Keratinocyte (primary cell): ENCODE measurements around the gene NAA11.

Source experiments
- EZH2 ChIP-seq: IDR thresholded peaks from one replicate; pipeline ENCODE4 v1.6.1; 2012; ENCODE audit warnings: inconsistent platforms, mild to moderate bottlenecking, low read length, moderate library complexity
- TF ChIP-seq, protein P1 (sequence below), 3 experiments: IDR thresholded peaks in 1 of 3; conservative IDR thresholded peaks in 1 of 3; optimal IDR thresholded peaks in 1 of 3; 2 replicates in 2 of 3; 3 replicates in 1 of 3; pipeline versions ENCODE3 to v1.5.1; 2011; ENCODE audit warnings: low read length in 3 of 3, mild to moderate bottlenecking in 3 of 3, moderate library complexity in 2 of 3, control low read depth in 1 of 3, inconsistent platforms in 1 of 3; ENCODE audit not compliant: insufficient read depth in 2 of 3; ENCODE audit errors: extremely low read depth in 1 of 3

DNA sequence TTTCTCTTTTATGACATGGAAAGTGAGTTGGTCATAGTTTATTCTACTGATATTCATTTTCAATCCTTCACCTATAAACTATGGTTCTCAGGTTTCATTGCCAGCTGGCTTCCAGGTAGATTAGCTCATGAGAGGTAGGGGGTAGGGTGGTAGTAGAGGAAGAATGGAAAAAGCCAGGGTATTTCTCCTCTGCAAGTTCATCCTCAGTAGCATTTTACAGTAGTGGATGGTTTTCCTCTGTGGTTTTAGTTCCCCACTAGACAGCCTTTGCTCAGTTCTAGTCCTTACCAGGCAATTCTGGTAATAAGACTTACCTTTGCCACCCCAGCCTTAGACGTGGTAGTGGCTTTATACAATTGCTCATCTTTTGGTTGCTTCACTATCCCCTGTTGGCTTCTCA lies 8.9 kb upstream of the NAA11 start:
- no peak for TF ChIP-seq EZH2
- TF ChIP-seq, protein P1, sequence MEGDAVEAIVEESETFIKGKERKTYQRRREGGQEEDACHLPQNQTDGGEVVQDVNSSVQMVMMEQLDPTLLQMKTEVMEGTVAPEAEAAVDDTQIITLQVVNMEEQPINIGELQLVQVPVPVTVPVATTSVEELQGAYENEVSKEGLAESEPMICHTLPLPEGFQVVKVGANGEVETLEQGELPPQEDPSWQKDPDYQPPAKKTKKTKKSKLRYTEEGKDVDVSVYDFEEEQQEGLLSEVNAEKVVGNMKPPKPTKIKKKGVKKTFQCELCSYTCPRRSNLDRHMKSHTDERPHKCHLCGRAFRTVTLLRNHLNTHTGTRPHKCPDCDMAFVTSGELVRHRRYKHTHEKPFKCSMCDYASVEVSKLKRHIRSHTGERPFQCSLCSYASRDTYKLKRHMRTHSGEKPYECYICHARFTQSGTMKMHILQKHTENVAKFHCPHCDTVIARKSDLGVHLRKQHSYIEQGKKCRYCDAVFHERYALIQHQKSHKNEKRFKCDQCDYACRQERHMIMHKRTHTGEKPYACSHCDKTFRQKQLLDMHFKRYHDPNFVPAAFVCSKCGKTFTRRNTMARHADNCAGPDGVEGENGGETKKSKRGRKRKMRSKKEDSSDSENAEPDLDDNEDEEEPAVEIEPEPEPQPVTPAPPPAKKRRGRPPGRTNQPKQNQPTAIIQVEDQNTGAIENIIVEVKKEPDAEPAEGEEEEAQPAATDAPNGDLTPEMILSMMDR (optimal IDR thresholded peaks at IDR 0.05 in 1 of 3, IDR thresholded peaks at IDR 0.05 in 1 of 3, conservative IDR thresholded peaks at IDR 0.05 in 1 of 3; ENCODE audit: extremely low read depth in 1 of 3, insufficient read depth in 2 of 3, low read length in 3 of 3), result no peak
